Muscle layer of duodenum (tissue), 2 donors: ENCODE data around the gene MRS2.
"Not testable (repeated sequence)": the region's sequence is repeated elsewhere in the genome, so short reads cannot be mapped to it uniquely, and the experiment has no call there.

ENCODE experiments used
- H3K27ac ChIP-seq: one replicate; pipeline ENCODE4 v1.7.0; 2013; ENCODE audit warnings: mild to moderate bottlenecking, low read length
- H3K27me3 ChIP-seq: one replicate; pipeline ENCODE4 v1.7.0; 2013; ENCODE audit warnings: low read depth, mild to moderate bottlenecking, control low read depth, low read length
- H3K36me3 ChIP-seq, 2 donors: one replicate each; pipeline ENCODE4 v1.7.0; 2013; ENCODE audit warnings: low read length in 2 of 2, control low read depth in 1 of 2, mild to moderate bottlenecking in 1 of 2; ENCODE audit not compliant: insufficient read depth in 2 of 2, control insufficient read depth in 1 of 2
- H3K4me1 ChIP-seq, 2 donors: one replicate each; pipeline ENCODE4 v1.7.0; 2013; ENCODE audit warnings: low read length in 2 of 2, mild to moderate bottlenecking in 2 of 2, control low read depth in 1 of 2, moderate library complexity in 1 of 2; ENCODE audit not compliant: insufficient read depth in 2 of 2, control insufficient read depth in 1 of 2
- H3K4me3 ChIP-seq, 2 donors: one replicate each; pipeline ENCODE4 v1.7.0; 2013; ENCODE audit warnings: low read length in 2 of 2, low read depth in 1 of 2, mild to moderate bottlenecking in 1 of 2
- H3K9me3 ChIP-seq, 2 donors: one replicate each; pipeline ENCODE4 v1.7.0; 2013; ENCODE audit warnings: low read length in 2 of 2, control low read depth in 1 of 2, mild to moderate bottlenecking in 1 of 2; ENCODE audit not compliant: control insufficient read depth in 1 of 2
- donor health status: healthy.

The MRS2 gene

GRCh38 chr6:24402697-24403500, at the start of gene MRS2:
MRS2 (plus strand) TSS chr6:24402936; CDS start chr6:24403047, 111 bp downstream.
- Histone ChIP-seq H3K27ac (peak within 1 kb of the TSS; percentile 46), H3K9me3 (no peaks in the 10 kb centered on the region)

GRCh38 chr6:24353861-24354260, 48.9 kb upstream of the MRS2 start:
- peaks cover 4 to 10% of the 10 kb centered on the region in 2 donors for H3K4me1 ChIP-seq
- H3K27ac ChIP-seq: no peak overlapping the region
- no peaks in the 10 kb centered on the region for H3K9me3 ChIP-seq
- no peak overlapping the region for H3K4me3 ChIP-seq
- H3K27me3 ChIP-seq: no peaks in the 10 kb centered on the region
- H3K36me3 ChIP-seq: no peaks in the 10 kb centered on the region

More at GRCh38 chr6:24402697-24403500, at the start of gene MRS2:
- H3K27me3 ChIP-seq: no peaks in the 10 kb centered on the region
- peaks cover 6 to 17% of the 10 kb centered on the region in 2 donors for H3K36me3 ChIP-seq
- peak within 1 kb of the TSS; percentile 80 to 100 for H3K4me3 ChIP-seq
- peaks cover 0 to 7% of the 10 kb centered on the region in 2 donors for H3K4me1 ChIP-seq

- H3K27ac ChIP-seq: no peak overlapping the region
Measured at GRCh38 chr6:24355393-24355792, 47.3 kb upstream of the MRS2 start.

GRCh38 chr6:24356310-24356973, 46.3 kb upstream of the MRS2 start:
- H3K27me3 ChIP-seq: no peaks in the 10 kb centered on the region
- no peaks in the 10 kb centered on the region for H3K36me3 ChIP-seq
- H3K9me3 ChIP-seq: no peaks in the 10 kb centered on the region
- H3K27ac ChIP-seq: no peak overlapping the region
- peaks cover 4 to 22% of the 10 kb centered on the region in 2 donors for H3K4me1 ChIP-seq
- H3K4me3 ChIP-seq: no peak overlapping the region

More at GRCh38 chr6:24355393-24355792, 47.3 kb upstream of the MRS2 start:
- Histone ChIP-seq H3K36me3 (no peaks in the 10 kb centered on the region), H3K4me3 (no peak overlapping the region), H3K4me1 (peaks cover 4 to 19% of the 10 kb centered on the region in 2 donors), H3K27me3 (no peaks in the 10 kb centered on the region), H3K9me3 (no peaks in the 10 kb centered on the region)

GRCh38 chr6:24357336-24358218, 45.2 kb upstream of the MRS2 start, which contains the start of gene DCDC2:
DCDC2 (minus strand) TSS chr6:24358059; CDS start chr6:24357750, 309 bp downstream.
- Histone ChIP-seq H3K27ac (no peak within 1 kb of the TSS), H3K27me3 (no peaks in the 10 kb centered on the region)

GRCh38 chr6:24358219-24358821, 44.4 kb upstream of the MRS2 start:
- Histone ChIP-seq H3K36me3 (no peaks in the 10 kb centered on the region), H3K4me3 (peak overlapping the region; percentile 44 to 65), H3K4me1 (peaks cover 4 to 22% of the 10 kb centered on the region in 2 donors), H3K9me3 (no peaks in the 10 kb centered on the region), H3K27ac (no peak overlapping the region), H3K27me3 (no peaks in the 10 kb centered on the region)

More at GRCh38 chr6:24357336-24358218, 45.2 kb upstream of the MRS2 start, which contains the start of gene DCDC2:
- Histone ChIP-seq H3K4me3 (peak within 1 kb of the TSS; percentile 44 to 65), H3K36me3 (no peaks in the 10 kb centered on the region), H3K4me1 (peaks cover 4 to 22% of the 10 kb centered on the region in 2 donors), H3K9me3 (no peaks in the 10 kb centered on the region)

- Histone ChIP-seq H3K4me1 (peaks cover 4 to 22% of the 10 kb centered on the region in 2 donors), H3K36me3 (no peaks in the 10 kb centered on the region), H3K27ac (no peak overlapping the region), H3K27me3 (no peaks in the 10 kb centered on the region), H3K9me3 (no peaks in the 10 kb centered on the region), H3K4me3 (peak overlapping the region; percentile 74 to 83)
Measured at GRCh38 chr6:24359640-24360454, 42.9 kb upstream of the MRS2 start.

GRCh38 chr6:24362363-24362762, 40.4 kb upstream of the MRS2 start:
- H3K9me3 ChIP-seq, H3K36me3 ChIP-seq, H3K27ac ChIP-seq, H3K4me3 ChIP-seq, H3K27me3 ChIP-seq: not testable (repeated sequence)
- H3K4me1 ChIP-seq: peaks cover 4 to 22% of the 10 kb centered on the region in 2 donors

GRCh38 chr6:24365103-24365633, 37.6 kb upstream of the MRS2 start:
- H3K9me3 ChIP-seq, H3K4me1 ChIP-seq: not testable (repeated sequence)

GRCh38 chr6:24374612-24375011, 28.1 kb upstream of the MRS2 start:
- Histone ChIP-seq H3K9me3 (no peaks in the 10 kb centered on the region), H3K4me3 (no peak overlapping the region), H3K27me3 (no peaks in the 10 kb centered on the region), H3K4me1 (no peaks in the 10 kb centered on the region), H3K36me3 (no peaks in the 10 kb centered on the region), H3K27ac (no peak overlapping the region)

More at GRCh38 chr6:24365103-24365633, 37.6 kb upstream of the MRS2 start:
- H3K4me3 ChIP-seq, H3K27me3 ChIP-seq, H3K36me3 ChIP-seq, H3K27ac ChIP-seq: not testable (repeated sequence)
